Activated naive CD4-positive, alpha-beta T cell treated with anti-CD3 and anti-CD28 coated beads for 36 hours (primary cell): ENCODE results near the gene FGFR3. TPM values are rescaled to one million over a fixed set of nuclear protein-coding genes. Genes with fewer than 3 reads are reported as not detected.

Experiments used
- CTCF ChIA-PET: fragments of 350-600 bp; sonication (Branson Sonifier 250); formaldehyde crosslinking; loops from one replicate; lab custom pipeline; 2021; ENCODE audit warnings: antibody characterized with exemption; lab: Charles Lee
- DNase-seq: peaks from one replicate; pipeline ENCODE4 v3.0.0-alpha.2; 2020
- H3K27ac Mint-ChIP-seq: one replicate; pipeline ENCODE4 v1.8.0; 2021; ENCODE audit warnings: mild to moderate bottlenecking, mixed read lengths
- H3K27me3 Mint-ChIP-seq: one replicate; pipeline ENCODE4 v1.8.0; 2021; ENCODE audit warnings: low read depth, mixed read lengths
- H3K36me3 Mint-ChIP-seq: one replicate; pipeline ENCODE4 v1.8.0; 2021; ENCODE audit warnings: low read depth, mixed read lengths
- H3K4me1 Mint-ChIP-seq: one replicate; pipeline ENCODE4 v1.8.0; 2021; ENCODE audit warnings: low read depth, mixed read lengths
- H3K4me3 Mint-ChIP-seq: one replicate; pipeline ENCODE4 v1.8.0; 2021; ENCODE audit warnings: mild to moderate bottlenecking, moderate library complexity, mixed read lengths
- H3K9me3 Mint-ChIP-seq: one replicate; pipeline ENCODE4 v1.8.0; 2021; ENCODE audit warnings: mixed read lengths
- intact Hi-C: fragments of 100-400 bp; cut with micrococcal nuclease; formaldehyde crosslinking; loops from one replicate; pipeline ENCODE4 v1.15.1; 2023
- total RNA-seq, 2 experiments: library from RNA; stranded (reverse); gene quantifications; one replicate each; pipeline ENCODE4 v1.2.3, GENCODE V29; 2021

Gene FGFR3
- total RNA-seq, 2 experiments from 2014 or later, result 0.27 to 0.52 TPM

DNA sequence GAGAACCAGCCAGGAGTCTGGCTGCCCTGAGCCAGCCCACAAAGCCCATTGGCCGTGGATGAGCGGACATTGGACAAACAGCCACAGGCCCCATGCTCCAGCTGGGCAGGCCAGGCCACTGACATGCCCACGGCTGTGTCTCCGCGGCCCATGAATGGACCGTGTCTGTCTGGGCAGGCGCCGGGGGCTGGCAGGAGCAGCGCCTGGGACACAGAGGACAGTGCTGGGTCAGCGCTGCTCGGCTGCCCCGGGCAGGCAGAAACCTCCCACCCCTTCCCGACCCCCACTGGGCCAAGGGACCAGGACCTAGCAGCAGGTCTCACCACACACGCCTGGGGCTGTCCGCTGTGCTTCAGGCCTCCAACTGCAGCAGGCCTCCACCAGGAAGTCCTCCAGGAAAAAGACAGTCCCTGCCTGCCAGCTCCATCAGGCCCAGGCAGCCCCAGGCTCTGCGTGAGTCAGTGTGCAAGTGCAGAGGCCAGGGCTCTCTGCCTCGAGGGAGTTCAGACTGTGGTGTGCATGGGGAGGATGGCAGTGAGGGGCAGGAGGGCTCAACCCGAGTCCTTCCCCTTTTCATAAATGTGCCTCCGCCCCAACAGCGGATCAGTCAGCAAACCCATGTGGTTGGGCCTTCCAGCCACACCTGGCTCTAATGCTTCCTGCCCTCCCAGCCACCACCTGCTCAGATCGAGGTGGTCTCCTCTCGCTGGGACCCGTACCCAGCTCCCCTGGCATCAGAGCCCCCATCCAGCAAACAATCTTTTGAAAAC lies 17.2 kb upstream of the FGFR3 start:
- Mint-ChIP-seq H3K27me3 (no peaks in the 10 kb centered on the region), H3K4me3 (no peak overlapping the region), H3K27ac (no peak overlapping the region), H3K4me1 (peaks cover 2% of the 10 kb centered on the region), H3K9me3 (no peaks in the 10 kb centered on the region), H3K36me3 (no peaks in the 10 kb centered on the region)
- intact Hi-C loops, result no loop called here
- DNase-seq, result no peak
- CTCF ChIA-PET, result no interaction called here

DNA sequence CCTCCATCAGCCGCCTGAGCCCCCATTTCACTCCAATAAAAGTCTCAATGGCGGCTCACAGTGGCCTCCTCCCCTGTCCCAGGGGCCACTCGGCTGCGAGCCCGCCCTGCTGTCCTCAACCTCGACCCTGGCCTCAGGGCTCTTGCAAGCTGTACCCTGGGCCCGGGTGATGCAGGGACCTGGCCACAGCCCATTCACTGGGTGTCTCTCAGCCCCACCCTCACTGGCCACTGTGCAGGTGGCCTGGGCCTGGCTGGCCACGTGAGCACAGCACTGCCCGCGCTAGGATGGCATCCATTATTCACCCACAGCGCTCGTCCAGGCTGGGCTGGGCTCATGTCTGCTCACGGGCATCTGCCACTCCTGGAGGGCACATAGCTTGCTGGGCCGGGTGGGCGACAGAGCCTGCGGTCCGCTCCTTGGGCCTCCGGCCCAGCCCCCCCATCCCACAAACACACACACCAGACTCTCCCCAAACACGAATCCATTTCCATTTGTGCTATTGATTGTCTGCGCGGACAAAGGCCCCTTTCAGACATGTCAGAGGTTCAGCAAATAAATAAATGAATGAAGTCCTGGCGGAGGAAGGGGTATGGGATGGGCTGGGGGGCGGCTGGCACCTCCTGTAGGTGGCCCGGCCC lies 16.5 kb upstream of the FGFR3 start:
- Mint-ChIP-seq H3K27me3 (no peaks in the 10 kb centered on the region), H3K27ac (no peak overlapping the region), H3K36me3 (no peaks in the 10 kb centered on the region), H3K4me1 (peaks cover 2% of the 10 kb centered on the region), H3K9me3 (no peaks in the 10 kb centered on the region), H3K4me3 (no peak overlapping the region)
- CTCF ChIA-PET, result interaction anchor here (1.6 kb wide), 1 partner anchor 29 kb away, joined by 5 read pairs; no protein-coding TSS in a partner anchor
- DNase-seq, result no peak
- intact Hi-C loops, result no loop called here

DNA sequence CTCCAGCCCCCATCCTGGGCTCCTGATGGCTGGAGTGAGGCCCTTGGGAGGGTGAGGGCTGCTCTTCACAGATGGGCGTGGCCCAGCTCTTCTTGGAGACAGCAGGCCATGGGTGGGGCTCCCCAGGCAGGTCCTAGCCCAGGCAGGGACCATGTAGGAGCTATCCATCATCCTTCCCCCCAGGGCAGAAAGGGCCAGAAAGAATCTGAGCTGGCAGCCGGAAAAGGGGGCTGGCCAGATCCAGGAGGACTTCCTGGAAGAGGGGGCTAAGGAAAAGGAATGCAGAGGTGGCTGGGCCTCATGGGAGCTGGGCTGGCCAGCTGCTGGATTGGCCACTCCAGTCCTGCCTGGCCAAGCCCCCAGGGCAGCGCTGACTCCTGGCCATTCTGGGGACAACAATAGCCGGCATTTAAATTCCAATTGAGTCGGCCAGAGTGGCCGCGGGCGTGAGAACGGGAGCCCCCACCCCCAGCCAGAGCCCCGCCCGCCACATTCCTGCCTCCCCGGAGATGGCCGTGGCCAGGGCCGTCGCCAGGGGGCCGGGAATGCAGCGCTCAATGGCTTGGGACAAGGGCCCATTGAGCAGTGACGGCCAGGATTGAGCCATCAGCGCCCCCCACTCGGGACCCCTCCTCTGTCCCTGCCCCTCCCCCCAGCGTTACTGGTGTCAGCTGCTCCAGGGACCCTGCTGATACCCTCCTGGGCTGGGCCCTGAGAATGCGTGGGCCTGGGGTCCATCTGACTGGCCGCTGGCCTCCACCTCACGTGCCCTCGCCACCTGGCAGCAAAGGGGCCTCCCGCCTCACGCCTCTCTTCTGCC lies 15.1 kb upstream of the FGFR3 start:
- DNase-seq, result no peak
- Mint-ChIP-seq H3K27me3 (no peaks in the 10 kb centered on the region), H3K9me3 (no peaks in the 10 kb centered on the region), H3K27ac (no peak overlapping the region), H3K4me3 (no peak overlapping the region), H3K4me1 (no peaks in the 10 kb centered on the region), H3K36me3 (no peaks in the 10 kb centered on the region)
- intact Hi-C loops, result no loop called here
- CTCF ChIA-PET, result interaction anchor here (1.6 kb wide), 1 partner anchor 30 kb away, joined by 5 read pairs; no protein-coding TSS in a partner anchor

DNA sequence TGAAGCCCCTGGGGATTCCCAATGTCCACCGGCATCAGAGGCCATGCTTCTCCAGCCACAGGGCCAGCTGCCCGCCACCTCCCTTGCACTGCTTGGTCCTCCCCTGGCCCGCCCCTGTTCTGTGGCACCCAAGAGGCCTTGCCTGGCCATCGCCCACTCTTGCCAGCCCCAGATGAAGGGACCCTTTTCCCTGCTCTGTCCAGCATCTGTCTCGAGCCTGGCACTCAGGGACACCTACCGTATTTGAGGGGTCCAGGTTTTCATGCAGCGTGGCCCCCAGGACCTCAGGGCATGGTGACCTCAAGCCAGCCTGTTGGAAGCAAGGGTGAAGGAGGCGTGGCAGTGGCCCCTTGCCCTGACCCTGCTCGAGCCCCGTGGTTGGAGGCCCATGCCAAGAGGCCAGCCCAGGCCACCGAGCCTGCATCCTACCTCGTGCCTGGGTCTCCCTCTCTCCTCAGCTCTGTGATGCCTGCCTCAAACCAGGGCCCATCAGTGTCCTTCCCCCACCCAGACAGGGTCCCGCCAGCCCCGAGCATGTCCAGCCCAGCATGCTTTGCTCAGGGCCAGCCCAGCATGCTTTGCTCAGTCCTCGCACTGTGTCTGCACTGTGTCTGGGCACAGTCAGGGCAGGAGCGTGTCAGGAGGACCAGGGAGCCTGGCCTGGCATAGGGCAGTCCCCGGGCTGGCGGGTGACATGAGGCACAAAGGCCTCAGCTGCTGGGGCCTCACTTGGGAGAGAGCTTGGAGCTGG lies 14.3 kb upstream of the FGFR3 start:
- H3K27me3 Mint-ChIP-seq, result no peaks in the 10 kb centered on the region
- no peaks in the 10 kb centered on the region for H3K9me3 Mint-ChIP-seq
- no peak overlapping the region for H3K27ac Mint-ChIP-seq
- intact Hi-C loops, result no loop called here
- no peak overlapping the region for H3K4me3 Mint-ChIP-seq
- H3K36me3 Mint-ChIP-seq, result no peaks in the 10 kb centered on the region
- CTCF ChIA-PET, result interaction anchor here (1.6 kb wide), 1 partner anchor 31 kb away, joined by 5 read pairs; no protein-coding TSS in a partner anchor
- DNase-seq, result no peak
- no peaks in the 10 kb centered on the region for H3K4me1 Mint-ChIP-seq

DNA sequence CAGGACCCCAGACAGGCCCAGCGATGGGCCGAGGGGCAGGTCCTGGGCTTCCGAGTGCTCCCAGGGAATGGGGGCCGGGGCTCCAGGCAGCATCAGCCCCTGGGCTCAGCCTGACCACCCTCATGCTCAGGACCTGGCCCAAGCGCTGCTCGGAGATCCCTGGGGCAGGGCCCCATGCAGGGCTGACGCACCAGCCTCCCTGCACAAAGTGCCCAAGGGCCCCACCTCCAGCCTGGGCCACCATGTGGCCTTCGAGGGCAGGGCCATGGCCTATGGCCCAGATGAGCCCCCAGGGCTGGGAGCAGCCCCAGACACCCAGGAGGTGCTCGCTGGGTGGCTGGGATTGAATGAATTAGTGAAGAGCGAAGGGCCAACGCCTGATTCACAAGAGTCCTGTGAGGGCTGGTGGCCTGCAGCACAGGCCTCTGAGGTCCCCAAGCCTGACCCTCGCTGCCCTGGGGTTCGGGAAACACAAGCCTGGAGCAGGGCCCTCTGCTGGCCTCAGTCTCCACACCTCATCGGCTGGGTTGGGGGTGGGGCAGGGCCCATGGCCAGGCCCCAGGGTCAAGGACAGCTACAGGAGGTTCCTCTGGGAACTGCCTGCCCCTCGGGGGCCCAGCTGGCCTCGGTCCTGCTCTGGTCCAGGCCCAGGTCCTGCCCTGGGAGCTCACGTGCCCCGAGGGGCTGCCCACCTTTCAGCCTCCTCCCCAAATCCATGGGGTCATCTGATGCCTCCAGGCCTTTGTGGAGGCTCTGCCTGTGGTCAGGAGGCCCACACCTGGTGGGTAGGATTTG lies 13.3 kb upstream of the FGFR3 start:
- CTCF ChIA-PET, result no interaction called here
- no peaks in the 10 kb centered on the region for H3K4me1 Mint-ChIP-seq
- H3K27me3 Mint-ChIP-seq, result no peaks in the 10 kb centered on the region
- H3K9me3 Mint-ChIP-seq, result no peaks in the 10 kb centered on the region
- no peak overlapping the region for H3K27ac Mint-ChIP-seq
- intact Hi-C loops, result no loop called here
- no peaks in the 10 kb centered on the region for H3K36me3 Mint-ChIP-seq
- no peak overlapping the region for H3K4me3 Mint-ChIP-seq
- no peak for DNase-seq

DNA sequence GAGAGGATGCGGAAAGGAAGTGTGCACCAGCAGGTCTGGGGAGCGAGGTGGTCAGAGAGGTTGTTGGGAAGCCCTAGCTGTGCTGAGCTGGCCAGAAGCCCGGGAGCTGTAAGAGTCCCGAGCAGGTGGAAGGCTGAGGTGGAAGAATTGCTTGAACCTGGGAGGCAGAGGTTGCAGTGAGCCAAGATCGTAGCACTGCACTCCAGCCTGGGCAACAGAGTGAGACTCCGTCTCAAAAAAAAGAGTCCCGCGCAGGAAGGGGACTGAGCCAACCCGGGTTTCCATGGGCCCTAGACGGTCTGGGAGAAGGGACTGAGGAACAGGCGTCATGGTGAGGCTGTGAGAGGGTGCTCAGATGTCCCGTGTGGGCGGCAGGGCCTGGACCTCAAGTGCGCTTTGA lies 12.7 kb upstream of the FGFR3 start:
- intact Hi-C loops, result no loop called here
- Mint-ChIP-seq H3K36me3 (no peaks in the 10 kb centered on the region), H3K4me1 (no peaks in the 10 kb centered on the region), H3K27me3 (no peaks in the 10 kb centered on the region), H3K27ac (no peak overlapping the region), H3K4me3 (no peak overlapping the region), H3K9me3 (no peaks in the 10 kb centered on the region)
- CTCF ChIA-PET, result no interaction called here
- DNase-seq, result no peak

DNA sequence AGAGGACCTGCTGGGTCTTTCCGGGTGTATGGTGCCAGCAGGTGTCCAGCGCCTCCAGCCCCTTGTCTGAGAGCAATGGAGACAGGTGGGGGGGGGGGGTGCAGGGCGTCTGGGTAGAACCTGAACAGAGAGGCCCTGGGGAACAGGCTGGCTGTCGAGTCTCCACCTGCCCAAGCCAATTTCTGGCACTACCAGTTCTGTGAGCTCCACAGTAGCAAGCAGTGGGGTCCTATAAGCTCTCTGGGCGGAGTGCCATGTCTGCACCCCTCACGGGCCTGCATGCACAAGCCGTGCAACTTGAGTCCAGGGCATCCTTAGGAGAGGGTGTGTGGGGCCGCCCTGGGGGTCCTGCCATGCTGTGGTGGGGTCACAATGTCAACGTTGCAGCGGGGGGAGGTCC lies 10.1 kb upstream of the FGFR3 start:
- H3K9me3 Mint-ChIP-seq, result no peaks in the 10 kb centered on the region
- H3K27ac Mint-ChIP-seq, result no peak overlapping the region
- no peaks in the 10 kb centered on the region for H3K27me3 Mint-ChIP-seq
- no peaks in the 10 kb centered on the region for H3K4me1 Mint-ChIP-seq
- CTCF ChIA-PET, result interaction anchor here (1.1 kb wide), 1 partner anchor 35 kb away, joined by 3 read pairs; no protein-coding TSS in a partner anchor
- intact Hi-C loops, result no loop called here
- H3K36me3 Mint-ChIP-seq, result no peaks in the 10 kb centered on the region
- no peak overlapping the region for H3K4me3 Mint-ChIP-seq
- no peak for DNase-seq

DNA sequence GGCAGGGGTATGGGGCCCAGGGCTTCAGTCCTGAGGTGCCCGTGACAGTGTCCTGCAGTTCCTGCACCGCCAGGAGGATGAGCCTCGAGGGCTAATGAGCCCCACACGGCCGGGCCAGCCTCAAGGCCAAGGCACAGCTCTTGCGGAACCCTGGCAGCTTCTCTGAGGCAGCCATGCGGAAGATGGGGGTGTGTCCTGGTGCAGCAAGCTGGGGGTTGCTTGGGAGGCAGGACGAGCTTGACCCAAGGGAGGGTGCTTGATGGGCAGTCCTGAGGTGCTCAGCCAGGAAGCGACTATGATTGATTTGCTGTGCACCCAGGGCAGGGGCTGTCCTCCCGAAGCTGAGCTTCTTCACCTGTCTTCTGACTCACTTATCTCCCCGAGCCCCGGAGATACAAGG lies 9.1 kb upstream of the FGFR3 start:
- Mint-ChIP-seq H3K36me3 (no peaks in the 10 kb centered on the region), H3K27me3 (no peaks in the 10 kb centered on the region), H3K4me3 (no peak overlapping the region), H3K4me1 (no peaks in the 10 kb centered on the region), H3K9me3 (no peaks in the 10 kb centered on the region), H3K27ac (no peak overlapping the region)
- DNase-seq, result no peak
- intact Hi-C loops, result no loop called here
- CTCF ChIA-PET, result no interaction called here

DNA sequence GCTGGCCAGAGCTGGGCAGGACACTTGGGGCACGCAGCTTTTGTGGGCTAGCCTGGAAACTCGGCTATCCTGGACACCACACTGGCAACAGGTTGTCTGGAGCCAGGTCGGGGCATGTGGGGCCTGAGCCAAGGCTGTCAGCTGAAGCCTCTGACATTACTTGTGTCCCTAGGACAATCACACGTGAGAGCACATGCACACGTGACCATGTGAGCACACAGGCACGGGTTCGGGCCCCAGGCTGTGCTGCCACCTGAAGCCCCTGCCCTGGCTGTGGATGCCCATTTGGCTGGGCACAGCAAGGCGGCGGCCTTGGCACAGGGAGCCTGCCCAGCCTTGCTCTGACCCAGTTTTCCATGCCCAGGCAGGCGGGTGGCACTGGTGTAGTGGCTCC lies 8.7 kb upstream of the FGFR3 start:
- Mint-ChIP-seq H3K36me3 (no peaks in the 10 kb centered on the region), H3K27ac (no peak overlapping the region), H3K9me3 (no peaks in the 10 kb centered on the region), H3K4me3 (no peak overlapping the region), H3K4me1 (no peaks in the 10 kb centered on the region), H3K27me3 (no peaks in the 10 kb centered on the region)
- DNase-seq, result no peak
- CTCF ChIA-PET, result no interaction called here
- intact Hi-C loops, result no loop called here

DNA sequence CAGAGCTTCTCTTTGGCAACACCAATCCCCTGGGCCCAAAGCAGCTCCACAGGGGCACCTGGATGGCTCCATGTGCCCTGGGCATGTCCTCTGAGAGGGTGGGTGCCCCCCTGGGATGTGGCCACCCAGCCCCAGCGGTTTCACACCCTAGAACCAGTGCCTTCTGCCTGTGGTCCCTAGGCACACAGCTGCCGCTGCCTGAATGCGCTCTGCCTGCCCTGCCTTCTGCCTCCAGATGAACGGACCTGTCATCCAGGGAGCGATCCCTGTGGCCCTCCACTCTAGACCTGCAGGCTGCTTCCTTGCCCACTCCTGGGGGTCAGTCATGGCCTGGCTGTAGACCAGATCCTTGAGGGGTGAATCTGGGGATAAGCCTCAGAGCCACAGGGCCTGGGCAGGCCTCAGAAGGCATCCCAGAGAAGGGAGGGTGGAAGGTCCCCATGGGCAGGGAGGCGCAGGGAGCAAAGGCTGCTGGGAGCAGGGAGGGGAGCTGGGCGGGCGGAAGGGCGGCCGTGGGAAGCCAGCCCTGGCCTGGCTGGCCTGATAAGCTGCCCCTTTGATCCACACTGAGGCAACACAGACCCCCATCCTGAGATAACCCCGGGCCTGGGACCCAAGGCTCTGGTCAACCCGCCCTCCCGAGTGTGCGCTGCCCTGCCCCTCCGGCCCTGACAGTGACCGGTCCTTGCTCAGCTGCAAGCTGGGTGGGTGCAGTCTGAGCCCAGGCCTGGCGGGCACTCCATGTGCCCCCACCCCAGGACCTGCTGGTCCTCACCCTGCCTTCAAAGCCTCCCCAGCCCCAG lies 8.1 kb upstream of the FGFR3 start:
- intact Hi-C loops, result no loop called here
- no peak overlapping the region for H3K4me3 Mint-ChIP-seq
- H3K9me3 Mint-ChIP-seq, result no peaks in the 10 kb centered on the region
- no peak for DNase-seq
- H3K4me1 Mint-ChIP-seq, result no peaks in the 10 kb centered on the region
- CTCF ChIA-PET, result interaction anchor here (0.6 kb wide), 1 partner anchor 11 kb away, joined by 3 read pairs; no protein-coding TSS in a partner anchor
- no peaks in the 10 kb centered on the region for H3K27me3 Mint-ChIP-seq
- no peaks in the 10 kb centered on the region for H3K36me3 Mint-ChIP-seq
- H3K27ac Mint-ChIP-seq, result no peak overlapping the region

DNA sequence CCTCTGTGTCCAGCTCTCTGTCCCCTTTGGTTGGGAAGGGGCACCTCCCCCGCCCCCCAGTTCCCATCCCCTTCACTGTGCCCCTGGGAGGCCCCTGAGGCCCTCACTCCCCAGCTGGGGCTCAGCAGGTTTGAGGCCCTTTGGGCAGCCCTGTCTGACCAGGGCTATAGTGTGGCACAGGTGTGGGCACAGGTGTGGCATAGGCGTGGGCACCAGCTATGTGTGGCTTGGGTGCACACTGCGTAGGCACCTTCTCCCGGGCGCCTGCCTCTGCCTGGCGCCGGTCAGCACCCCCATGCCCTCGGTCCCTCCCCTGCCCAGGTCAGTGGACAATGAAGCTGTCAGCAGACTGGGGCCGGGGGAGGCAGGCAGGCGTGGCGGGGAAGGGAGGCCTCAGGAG lies 7.5 kb upstream of the FGFR3 start:
- intact Hi-C loops, result no loop called here
- no peak overlapping the region for H3K4me3 Mint-ChIP-seq
- H3K36me3 Mint-ChIP-seq, result no peaks in the 10 kb centered on the region
- CTCF ChIA-PET, result interaction anchor here (0.6 kb wide), 1 partner anchor 11 kb away, joined by 3 read pairs; no protein-coding TSS in a partner anchor
- DNase-seq, result no peak
- no peak overlapping the region for H3K27ac Mint-ChIP-seq
- no peaks in the 10 kb centered on the region for H3K4me1 Mint-ChIP-seq
- H3K9me3 Mint-ChIP-seq, result no peaks in the 10 kb centered on the region
- no peaks in the 10 kb centered on the region for H3K27me3 Mint-ChIP-seq
